Stromal cell of bone marrow (primary cell): ENCODE results near the gene TRPM4.
"Not testable (repeated sequence)": the region's sequence is repeated elsewhere in the genome, so short reads cannot be mapped to it uniquely, and the experiment has no call there.

Experiments used
- DNase-seq: peaks from one replicate; pipeline ENCODE4 v3.0.0-alpha.2; 2012; ENCODE audit warnings: low read depth

Gene TRPM4

GRCh38 chr19:49127225-49127624, 30.4 kb upstream of the TRPM4 start:
- not testable (repeated sequence) for DNase-seq

DNA sequence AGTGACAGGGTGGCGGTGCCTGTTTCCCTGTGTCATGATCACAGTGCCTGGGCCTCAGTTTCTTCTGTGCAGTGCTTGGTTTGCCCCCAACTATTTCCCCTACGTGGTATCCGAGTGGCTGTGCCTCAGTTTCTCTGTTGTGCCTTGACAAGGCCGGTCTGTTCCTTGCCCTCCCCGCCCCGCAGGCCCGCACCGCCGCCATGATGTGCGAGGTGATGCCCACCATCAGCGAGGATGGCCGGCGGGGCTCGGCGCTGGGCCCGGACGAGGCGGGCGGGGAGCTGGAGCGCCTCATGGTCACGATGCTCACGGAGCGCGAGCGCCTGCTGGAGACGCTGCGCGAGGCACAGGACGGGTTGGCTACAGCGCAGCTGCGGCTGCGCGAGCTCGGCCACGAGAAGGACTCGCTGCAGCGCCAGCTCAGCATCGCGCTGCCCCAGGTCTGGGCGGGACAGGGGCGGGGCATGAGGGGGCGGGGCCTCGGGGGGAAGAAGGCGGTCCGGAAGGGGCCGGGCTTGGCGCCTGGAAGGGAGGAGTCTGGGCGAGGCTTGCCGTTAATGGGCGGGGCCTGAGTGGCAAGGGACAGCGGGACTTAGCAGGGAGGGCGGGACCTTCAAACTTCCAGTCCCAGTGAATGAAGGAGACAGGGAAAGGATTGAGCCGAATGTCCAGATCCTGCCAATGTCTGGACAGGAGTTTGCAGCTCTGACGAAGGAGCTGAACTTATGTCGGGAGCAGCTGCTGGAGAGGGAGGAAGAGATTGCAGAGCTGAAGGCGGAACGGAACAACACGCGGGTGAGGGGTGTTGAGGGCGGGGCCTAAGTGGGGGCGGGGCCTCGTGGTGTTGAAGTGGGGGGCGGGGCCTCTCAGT, 29.7 kb upstream of the TRPM4 start:
- peak; percentile 93 for DNase-seq

GRCh38 chr19:49128545-49129237, 28.9 kb upstream of the TRPM4 start:
- DNase-seq = no peak

DNA sequence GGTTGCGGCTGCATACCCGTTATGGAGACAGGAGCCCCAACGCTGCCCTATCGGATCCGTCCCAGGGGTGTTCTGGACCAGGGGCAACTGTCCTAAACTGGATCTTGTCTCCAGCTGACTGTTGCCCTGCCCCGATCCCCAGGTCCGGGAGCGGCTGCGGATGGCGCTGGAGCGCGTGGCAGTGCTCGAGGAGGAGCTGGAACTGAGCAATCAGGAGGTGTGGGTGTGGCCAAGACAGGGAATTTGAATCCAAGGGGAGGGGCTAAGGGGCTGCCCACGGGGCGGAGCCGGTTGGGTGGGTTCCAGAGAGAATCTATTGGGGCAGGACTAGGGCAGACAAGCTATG, 28.4 kb upstream of the TRPM4 start:
- DNase-seq = no peak

DNA sequence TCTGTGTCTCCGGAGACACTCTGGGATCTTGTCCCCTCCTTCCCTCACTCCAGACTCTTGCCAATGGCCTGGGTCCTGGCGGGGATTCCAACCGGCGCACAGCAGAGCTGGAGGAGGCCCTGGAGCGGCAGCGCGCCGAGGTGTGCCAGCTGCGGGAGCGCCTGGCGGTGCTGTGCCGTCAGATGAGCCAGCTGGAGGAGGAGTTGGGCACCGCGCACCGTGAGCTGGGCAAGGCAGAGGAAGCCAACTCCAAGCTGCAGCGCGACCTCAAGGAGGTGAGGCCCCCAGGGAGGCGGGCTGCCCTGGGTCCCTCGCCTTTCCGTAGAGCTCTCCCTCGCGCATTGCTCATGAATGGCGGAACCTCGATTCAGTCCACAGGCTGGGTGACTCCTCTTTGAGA, 27.3 kb upstream of the TRPM4 start:
- no peak for DNase-seq

DNA sequence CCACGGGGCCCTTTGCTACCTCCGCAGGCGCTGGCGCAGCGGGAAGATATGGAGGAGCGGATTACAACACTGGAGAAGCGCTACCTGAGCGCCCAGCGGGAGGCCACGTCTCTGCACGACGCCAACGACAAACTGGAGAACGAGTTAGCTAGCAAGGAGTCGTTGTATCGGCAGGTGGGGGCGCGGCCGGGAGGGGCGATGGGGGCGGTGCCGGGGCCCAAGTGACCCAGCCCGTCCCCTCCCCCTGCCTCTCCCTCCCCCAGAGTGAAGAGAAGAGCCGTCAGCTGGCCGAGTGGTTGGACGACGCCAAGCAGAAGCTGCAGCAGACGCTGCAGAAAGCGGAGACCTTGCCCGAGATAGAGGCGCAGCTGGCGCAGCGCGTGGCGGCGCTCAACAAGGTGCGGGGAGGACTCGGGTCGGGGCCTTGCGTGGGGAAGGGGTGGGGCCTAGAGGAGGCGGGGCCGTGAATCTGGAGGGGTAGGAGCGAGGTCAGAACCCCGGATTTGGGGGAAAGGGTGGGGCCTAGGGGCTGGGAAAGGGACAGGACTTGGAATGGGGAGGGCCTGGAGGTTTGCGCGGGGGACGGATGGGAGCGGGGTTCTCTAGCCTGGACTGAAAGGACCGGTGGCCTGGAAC, 24.5 kb upstream of the TRPM4 start:
- no peak for DNase-seq

DNA sequence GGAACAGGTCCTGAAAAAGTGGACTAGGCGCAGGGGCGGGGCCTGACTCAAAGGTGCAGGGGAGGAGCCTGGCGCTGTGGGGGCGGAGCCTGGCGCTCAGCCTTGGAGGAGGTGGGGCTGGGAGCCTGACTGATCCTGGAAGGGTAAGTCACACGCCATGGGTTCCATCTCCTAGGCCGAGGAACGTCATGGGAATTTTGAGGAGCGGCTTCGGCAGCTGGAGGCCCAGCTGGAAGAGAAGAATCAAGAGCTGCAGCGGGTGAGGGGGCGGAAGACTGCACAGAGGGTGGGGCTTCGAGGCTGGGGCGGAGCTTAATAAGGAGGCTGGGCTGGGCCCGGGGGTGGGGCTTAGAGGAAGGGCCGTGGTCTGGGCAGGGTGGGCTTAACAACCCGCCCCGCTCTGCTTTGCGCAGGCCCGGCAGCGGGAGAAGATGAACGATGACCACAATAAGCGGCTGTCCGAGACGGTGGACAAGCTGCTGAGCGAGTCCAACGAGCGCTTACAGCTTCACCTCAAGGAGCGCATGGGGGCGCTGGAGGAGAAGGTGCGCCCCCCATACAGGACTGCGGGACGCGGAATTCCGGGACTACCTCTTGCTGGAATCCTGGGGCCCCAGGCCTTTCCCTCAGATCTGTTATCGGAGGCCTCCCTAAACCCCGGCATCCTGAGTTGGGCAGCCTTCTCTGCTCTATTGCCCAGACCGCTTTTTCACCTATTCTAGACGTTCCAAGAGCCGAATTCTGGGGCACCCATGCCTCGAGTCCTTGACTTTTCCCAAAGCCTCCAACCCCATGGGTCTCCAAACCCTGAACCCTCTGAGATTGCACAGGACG, 23.8 kb upstream of the TRPM4 start:
- DNase-seq = no peak

GRCh38 chr19:49135686-49136085, 21.9 kb upstream of the TRPM4 start:
- DNase-seq = no peak

DNA sequence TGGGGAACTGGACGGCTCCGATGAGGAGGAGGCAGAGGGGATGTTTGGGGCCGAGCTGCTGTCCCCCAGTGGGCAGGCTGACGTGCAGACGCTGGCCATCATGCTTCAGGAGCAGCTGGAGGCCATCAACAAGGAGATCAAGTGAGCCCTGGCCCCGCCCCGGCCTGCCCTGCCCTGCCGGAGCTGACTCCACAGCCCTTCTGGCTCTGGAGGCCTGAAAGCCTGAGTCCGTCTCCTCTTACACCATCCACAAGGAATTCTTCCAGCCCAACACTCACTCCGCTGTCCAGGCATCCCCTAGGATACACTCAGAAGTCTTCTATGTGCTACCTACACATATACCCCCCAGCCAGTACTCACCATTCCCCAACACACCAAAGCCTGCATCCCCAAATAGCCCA, 20.8 kb upstream of the TRPM4 start:
- no peak for DNase-seq

GRCh38 chr19:49140951-49141350, 16.6 kb upstream of the TRPM4 start:
- DNase-seq = no peak

GRCh38 chr19:49141352-49141751, 16.2 kb upstream of the TRPM4 start:
- DNase-seq = no peak

GRCh38 chr19:49142866-49143335, 14.7 kb upstream of the TRPM4 start:
- peak; percentile 84 for DNase-seq

DNA sequence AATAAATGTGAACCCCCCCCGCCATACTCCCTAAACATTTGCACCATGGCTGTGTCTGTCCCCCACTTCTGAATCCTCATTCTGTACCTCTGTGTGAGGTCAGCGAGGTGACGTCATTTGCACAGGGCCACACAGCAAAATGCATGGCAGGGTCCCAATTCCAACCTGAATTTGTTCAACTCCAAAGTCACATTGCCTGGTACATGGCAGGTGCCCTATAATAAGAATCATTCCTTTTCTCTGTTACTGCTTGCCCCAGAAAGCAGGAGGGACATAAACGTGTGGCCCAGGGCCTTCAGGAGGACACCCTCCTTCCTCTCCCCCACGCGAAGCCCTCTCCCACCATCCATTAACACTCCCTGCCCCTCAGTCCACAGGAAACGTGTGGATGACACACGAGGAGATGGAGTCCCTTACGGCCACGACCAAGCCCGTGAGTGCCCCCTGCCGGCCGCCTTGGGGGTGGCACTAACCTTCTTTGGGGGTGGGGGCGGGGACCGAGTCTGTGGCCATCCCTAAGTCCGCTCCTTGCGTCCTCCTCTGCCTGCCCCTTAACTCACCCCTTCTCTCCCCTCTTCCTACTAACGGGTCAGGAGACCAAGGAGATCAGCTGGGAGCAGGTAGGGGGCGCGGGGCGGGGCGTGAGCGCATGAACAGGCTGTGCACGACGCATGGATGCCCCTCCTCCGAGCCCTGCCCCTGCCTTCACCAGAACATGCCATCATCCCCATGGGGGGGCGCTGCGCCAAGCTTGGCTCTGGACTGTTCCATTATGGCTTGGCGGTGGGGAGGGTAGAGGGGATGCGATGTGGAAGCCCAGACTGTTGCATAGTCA, 11.8 kb upstream of the TRPM4 start:
- peak; percentile 70 for DNase-seq

- DNase-seq = peak; percentile 48
Observed at GRCh38 chr19:49146408-49146770, 11.2 kb upstream of the TRPM4 start.

GRCh38 chr19:49148044-49148682, 9.4 kb upstream of the TRPM4 start:
- DNase-seq = no peak

DNA sequence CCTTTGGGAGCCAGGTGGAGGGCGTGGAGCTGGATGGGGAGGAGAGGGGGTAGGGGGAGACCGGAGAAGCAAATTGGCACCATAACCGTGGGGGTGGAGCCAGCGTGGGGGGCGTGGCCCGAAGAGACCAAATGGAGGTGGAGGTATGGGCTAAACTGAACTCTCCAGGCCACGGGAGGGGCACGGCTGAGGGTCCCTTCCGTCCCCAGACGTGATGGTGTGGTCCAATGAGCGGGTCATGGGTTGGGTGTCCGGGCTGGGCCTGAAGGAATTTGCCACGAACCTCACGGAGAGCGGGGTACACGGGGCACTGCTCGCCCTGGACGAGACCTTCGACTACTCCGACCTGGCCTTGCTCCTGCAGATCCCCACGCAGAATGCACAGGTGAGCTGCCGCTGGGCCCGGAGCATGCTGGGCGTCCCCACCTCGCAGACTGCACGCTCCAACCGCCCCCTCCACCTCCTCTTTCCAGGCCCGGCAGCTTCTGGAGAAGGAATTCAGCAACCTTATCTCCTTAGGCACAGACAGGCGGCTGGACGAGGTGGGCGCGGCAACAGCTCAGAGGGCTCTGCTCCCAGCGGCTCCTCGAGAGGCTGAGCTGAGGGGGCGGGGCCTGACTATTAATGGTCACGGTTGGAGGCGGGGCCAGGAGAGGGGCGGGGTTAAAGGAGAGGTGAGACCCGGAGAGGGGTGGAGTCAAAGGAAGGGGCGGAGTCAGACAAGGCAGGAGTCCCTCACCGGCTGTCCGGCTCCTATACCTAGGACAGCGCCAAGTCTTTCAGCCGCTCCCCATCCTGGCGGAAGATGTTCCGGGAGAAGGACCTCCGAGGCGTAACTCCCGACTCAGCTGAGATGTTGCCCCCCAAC, 8.6 kb upstream of the TRPM4 start:
- DNase-seq = peak; percentile 81

DNA sequence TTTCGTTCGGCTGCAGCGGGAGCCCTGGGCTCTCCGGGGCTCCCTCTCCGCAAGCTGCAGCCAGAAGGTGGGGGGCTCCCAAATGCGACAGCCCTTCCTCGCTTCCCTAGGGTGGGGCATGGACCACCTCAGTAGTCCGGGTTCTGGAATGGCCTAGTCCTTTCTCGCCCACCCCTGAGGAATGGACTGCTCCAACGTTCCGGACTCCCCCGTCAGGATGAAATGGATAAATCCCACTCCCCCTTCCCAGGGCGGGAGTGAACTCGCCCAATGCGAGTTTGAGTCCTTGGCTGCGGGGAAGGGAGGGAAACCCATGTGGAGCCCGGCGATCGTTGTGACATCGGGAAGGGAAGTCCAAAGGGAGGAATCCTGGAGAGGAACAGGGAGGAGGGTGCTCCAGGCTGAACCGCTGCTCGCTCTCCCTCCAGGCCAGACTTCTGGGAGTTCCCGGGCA, 7.9 kb upstream of the TRPM4 start:
- peak; percentile 70 for DNase-seq

DNA sequence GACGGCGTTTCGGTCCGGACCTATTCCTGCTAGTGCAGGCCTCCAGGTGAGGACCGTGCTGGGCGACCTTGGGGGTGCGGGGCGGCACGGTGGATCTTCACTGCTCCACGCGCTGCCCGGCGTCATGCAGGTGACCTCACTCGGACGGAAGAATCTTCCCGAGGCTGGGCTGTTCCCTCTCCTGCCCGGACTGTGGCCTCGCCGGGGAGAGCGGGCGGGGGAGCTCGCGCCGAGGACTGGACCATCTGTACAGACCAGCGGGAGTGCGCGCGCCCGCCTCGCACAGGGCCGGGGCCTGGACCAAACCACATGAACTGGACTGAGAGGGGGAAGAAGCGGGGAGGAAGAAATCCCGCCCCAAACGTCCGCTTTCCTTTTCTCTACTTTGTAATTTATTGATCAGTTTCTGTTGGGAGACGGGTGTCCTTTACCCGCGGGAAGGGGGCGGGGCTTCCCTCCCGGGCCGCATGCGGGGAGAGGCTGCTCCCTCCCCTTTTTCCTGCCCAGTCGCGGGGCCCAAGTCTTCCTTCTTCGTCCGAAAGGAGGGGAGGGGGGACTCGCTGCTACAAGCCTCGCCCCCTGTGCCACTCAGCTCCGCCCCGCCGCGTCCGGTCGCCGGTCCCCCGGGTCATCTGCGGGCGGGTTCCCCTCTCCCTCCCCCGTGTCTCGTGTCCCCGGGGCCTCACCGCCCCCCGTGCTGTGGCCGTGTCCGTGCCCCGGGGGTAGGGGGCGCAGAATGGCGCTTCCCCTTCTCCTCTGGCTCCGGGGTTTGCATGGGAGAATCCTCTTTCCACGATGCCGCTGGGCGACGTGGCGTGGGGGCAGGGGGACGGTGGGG, 7.3 kb upstream of the TRPM4 start:
- DNase-seq = peak; percentile 49

- DNase-seq = no peak
Observed at GRCh38 chr19:49150944-49151243, 6.7 kb upstream of the TRPM4 start.
